ENCODE measurements around the gene SPOCD1. TPM values are rescaled to one million over a fixed set of nuclear protein-coding genes. Genes with fewer than 3 reads are reported as not detected.

Gene SPOCD1
- total and polyA plus RNA-seq, 2 experiments from 2014 or later = 0.73 to 1.3 TPM

DNA sequence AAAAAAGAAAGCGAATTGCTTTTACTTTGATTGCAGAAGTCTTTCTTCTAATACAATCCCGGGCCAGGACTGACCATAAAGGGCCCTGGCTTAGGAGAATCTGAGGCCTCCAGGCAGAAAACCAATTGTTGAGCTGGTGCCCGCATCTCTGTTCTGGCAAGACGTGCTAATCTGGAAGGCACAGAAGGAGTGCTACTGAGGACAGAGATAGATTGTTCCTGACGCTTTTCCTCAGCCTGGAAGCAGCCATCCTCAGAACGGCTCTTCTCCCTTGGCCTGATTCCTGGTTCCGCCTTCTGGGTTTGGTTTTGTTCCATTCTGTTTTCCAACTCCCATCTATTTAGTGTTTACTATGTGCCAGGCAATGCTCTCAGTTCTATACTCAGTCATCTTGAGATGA is 44.8 kb upstream of the SPOCD1 start:
- no peak overlapping the region for H3K4me3 Mint-ChIP-seq
- no peaks in the 10 kb centered on the region for H4K20me1 ChIP-seq (replicated peaks; ENCODE audit: insufficient read depth)
- no peak overlapping the region for H3K27ac Mint-ChIP-seq
- DNase-seq (ENCODE audit: low spot score) (no peak), ATAC-seq (no peak)
- TF ChIP-seq ZNF114 (CRISPR knock-in tag; IDR thresholded peaks at IDR 0.05) (no peak), ZNF331 (CRISPR knock-in tag; IDR thresholded peaks at IDR 0.05; ENCODE audit: low read depth) (no peak), CREB1 (CRISPR knock-in tag; IDR thresholded peaks at IDR 0.05; ENCODE audit: low read depth) (no peak), STAT1 (IDR thresholded peaks at IDR 0.05; ENCODE audit: unreplicated experiment) (no peak), POLR2AphosphoS5 (IDR thresholded peaks at IDR 0.05; ENCODE audit: low read depth) (no peak), EZH2 (IDR thresholded peaks at IDR 0.05; ENCODE audit: low read depth, unreplicated experiment) (no peak), JUNB (IDR thresholded peaks at IDR 0.05; ENCODE audit: unreplicated experiment) (no peak), EZH2phosphoT487 (IDR thresholded peaks at IDR 0.05; ENCODE audit: unreplicated experiment) (no peak), NANOG (IDR thresholded peaks at IDR 0.05; ENCODE audit: borderline replicate concordance) (no peak)
- TF ChIP-seq, protein P1, sequence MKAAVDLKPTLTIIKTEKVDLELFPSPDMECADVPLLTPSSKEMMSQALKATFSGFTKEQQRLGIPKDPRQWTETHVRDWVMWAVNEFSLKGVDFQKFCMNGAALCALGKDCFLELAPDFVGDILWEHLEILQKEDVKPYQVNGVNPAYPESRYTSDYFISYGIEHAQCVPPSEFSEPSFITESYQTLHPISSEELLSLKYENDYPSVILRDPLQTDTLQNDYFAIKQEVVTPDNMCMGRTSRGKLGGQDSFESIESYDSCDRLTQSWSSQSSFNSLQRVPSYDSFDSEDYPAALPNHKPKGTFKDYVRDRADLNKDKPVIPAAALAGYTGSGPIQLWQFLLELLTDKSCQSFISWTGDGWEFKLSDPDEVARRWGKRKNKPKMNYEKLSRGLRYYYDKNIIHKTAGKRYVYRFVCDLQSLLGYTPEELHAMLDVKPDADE (IDR thresholded peaks at IDR 0.05) = no peak
- TF ChIP-seq, protein P2, sequence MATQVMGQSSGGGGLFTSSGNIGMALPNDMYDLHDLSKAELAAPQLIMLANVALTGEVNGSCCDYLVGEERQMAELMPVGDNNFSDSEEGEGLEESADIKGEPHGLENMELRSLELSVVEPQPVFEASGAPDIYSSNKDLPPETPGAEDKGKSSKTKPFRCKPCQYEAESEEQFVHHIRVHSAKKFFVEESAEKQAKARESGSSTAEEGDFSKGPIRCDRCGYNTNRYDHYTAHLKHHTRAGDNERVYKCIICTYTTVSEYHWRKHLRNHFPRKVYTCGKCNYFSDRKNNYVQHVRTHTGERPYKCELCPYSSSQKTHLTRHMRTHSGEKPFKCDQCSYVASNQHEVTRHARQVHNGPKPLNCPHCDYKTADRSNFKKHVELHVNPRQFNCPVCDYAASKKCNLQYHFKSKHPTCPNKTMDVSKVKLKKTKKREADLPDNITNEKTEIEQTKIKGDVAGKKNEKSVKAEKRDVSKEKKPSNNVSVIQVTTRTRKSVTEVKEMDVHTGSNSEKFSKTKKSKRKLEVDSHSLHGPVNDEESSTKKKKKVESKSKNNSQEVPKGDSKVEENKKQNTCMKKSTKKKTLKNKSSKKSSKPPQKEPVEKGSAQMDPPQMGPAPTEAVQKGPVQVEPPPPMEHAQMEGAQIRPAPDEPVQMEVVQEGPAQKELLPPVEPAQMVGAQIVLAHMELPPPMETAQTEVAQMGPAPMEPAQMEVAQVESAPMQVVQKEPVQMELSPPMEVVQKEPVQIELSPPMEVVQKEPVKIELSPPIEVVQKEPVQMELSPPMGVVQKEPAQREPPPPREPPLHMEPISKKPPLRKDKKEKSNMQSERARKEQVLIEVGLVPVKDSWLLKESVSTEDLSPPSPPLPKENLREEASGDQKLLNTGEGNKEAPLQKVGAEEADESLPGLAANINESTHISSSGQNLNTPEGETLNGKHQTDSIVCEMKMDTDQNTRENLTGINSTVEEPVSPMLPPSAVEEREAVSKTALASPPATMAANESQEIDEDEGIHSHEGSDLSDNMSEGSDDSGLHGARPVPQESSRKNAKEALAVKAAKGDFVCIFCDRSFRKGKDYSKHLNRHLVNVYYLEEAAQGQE (IDR thresholded peaks at IDR 0.05; ENCODE audit: unreplicated experiment) = no peak
- TF ChIP-seq, protein P3, sequence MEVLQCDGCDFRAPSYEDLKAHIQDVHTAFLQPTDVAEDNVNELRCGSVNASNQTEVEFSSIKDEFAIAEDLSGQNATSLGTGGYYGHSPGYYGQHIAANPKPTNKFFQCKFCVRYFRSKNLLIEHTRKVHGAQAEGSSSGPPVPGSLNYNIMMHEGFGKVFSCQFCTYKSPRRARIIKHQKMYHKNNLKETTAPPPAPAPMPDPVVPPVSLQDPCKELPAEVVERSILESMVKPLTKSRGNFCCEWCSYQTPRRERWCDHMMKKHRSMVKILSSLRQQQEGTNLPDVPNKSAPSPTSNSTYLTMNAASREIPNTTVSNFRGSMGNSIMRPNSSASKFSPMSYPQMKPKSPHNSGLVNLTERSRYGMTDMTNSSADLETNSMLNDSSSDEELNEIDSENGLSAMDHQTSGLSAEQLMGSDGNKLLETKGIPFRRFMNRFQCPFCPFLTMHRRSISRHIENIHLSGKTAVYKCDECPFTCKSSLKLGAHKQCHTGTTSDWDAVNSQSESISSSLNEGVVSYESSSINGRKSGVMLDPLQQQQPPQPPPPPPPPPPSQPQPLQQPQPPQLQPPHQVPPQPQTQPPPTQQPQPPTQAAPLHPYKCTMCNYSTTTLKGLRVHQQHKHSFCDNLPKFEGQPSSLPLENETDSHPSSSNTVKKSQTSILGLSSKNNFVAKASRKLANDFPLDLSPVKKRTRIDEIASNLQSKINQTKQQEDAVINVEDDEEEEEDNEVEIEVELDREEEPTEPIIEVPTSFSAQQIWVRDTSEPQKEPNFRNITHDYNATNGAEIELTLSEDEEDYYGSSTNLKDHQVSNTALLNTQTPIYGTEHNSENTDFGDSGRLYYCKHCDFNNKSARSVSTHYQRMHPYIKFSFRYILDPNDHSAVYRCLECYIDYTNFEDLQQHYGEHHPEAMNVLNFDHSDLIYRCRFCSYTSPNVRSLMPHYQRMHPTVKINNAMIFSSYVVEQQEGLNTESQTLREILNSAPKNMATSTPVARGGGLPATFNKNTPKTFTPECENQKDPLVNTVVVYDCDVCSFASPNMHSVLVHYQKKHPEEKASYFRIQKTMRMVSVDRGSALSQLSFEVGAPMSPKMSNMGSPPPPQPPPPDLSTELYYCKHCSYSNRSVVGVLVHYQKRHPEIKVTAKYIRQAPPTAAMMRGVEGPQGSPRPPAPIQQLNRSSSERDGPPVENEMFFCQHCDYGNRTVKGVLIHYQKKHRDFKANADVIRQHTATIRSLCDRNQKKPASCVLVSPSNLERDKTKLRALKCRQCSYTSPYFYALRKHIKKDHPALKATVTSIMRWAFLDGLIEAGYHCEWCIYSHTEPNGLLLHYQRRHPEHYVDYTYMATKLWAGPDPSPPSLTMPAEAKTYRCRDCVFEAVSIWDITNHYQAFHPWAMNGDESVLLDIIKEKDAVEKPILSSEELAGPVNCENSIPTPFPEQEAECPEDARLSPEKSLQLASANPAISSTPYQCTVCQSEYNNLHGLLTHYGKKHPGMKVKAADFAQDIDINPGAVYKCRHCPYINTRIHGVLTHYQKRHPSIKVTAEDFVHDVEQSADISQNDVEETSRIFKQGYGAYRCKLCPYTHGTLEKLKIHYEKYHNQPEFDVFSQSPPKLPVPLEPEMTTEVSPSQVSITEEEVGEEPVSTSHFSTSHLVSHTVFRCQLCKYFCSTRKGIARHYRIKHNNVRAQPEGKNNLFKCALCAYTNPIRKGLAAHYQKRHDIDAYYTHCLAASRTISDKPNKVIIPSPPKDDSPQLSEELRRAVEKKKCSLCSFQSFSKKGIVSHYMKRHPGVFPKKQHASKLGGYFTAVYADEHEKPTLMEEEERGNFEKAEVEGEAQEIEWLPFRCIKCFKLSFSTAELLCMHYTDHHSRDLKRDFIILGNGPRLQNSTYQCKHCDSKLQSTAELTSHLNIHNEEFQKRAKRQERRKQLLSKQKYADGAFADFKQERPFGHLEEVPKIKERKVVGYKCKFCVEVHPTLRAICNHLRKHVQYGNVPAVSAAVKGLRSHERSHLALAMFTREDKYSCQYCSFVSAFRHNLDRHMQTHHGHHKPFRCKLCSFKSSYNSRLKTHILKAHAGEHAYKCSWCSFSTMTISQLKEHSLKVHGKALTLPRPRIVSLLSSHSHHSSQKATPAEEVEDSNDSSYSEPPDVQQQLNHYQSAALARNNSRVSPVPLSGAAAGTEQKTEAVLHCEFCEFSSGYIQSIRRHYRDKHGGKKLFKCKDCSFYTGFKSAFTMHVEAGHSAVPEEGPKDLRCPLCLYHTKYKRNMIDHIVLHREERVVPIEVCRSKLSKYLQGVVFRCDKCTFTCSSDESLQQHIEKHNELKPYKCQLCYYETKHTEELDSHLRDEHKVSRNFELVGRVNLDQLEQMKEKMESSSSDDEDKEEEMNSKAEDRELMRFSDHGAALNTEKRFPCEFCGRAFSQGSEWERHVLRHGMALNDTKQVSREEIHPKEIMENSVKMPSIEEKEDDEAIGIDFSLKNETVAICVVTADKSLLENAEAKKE (CRISPR knock-in tag; IDR thresholded peaks at IDR 0.05) = no peak
- TF ChIP-seq, protein P4, sequence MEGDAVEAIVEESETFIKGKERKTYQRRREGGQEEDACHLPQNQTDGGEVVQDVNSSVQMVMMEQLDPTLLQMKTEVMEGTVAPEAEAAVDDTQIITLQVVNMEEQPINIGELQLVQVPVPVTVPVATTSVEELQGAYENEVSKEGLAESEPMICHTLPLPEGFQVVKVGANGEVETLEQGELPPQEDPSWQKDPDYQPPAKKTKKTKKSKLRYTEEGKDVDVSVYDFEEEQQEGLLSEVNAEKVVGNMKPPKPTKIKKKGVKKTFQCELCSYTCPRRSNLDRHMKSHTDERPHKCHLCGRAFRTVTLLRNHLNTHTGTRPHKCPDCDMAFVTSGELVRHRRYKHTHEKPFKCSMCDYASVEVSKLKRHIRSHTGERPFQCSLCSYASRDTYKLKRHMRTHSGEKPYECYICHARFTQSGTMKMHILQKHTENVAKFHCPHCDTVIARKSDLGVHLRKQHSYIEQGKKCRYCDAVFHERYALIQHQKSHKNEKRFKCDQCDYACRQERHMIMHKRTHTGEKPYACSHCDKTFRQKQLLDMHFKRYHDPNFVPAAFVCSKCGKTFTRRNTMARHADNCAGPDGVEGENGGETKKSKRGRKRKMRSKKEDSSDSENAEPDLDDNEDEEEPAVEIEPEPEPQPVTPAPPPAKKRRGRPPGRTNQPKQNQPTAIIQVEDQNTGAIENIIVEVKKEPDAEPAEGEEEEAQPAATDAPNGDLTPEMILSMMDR (conservative IDR thresholded peaks at IDR 0.05; ENCODE audit: low read depth in 2 of 2) = no peak
- H3K4me1 ChIP-seq (ENCODE audit: insufficient read depth) = no peaks in the 10 kb centered on the region
- H3K36me3 ChIP-seq (ENCODE audit: insufficient read depth) = no peaks in the 10 kb centered on the region
- no peak overlapping the region for H2AFZ ChIP-seq
- H3K27me3 Mint-ChIP-seq (ENCODE audit: insufficient read depth, low read depth, poor library complexity) = peaks cover 5% of the 10 kb centered on the region
- H3K9me2 ChIP-seq (ENCODE audit: insufficient read depth) = no peaks in the 10 kb centered on the region
- no peak overlapping the region for H3K4me2 ChIP-seq
- H3K79me2 ChIP-seq (replicated peaks; ENCODE audit: insufficient read depth) = no peaks in the 10 kb centered on the region
- no peak overlapping the region for H3K27ac ChIP-seq (ENCODE audit: low read depth)
- no peaks in the 10 kb centered on the region for H3K4me1 Mint-ChIP-seq
- H3K36me3 Mint-ChIP-seq (ENCODE audit: low read depth) = no peaks in the 10 kb centered on the region
- H3K4me3 ChIP-seq = no peak overlapping the region
- no peaks in the 10 kb centered on the region for H3K27me3 ChIP-seq (ENCODE audit: insufficient read depth)
- no peaks in the 10 kb centered on the region for H3K9me3 Mint-ChIP-seq
- H3F3A ChIP-seq (replicated peaks; ENCODE audit: low read depth) = no peaks in the 10 kb centered on the region

Measured in GM23338 (cell line).